ENCODE results near the gene CELF4.

The CELF4 gene

GRCh38 chr18:37274309-37275236, 291.0 kb downstream of the CELF4 start:
- DNase-seq, result no peak

DNA sequence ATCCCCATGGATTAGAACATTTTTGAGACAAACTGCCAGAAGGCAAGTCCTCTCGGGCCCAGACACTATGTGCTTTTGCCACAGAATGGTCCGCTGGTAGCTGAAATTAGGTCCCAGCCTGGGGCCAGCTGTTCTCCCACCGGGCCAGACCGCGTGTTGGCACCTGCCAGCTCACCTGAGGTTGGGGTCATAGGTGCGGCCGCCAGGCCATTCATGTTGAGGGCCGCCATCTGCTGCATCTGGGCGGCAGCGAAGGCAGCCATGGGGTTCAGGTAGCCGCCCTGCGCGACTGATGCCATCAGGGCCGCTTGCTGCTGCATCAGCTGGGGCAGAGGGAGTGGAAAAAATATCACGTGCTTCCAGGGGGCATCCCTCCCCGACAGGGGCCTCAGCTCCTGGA, 292.8 kb downstream of the CELF4 start:
- no peak for DNase-seq

GRCh38 chr18:37272226-37272625, 293.4 kb downstream of the CELF4 start:
- DNase-seq, result no peak

DNA sequence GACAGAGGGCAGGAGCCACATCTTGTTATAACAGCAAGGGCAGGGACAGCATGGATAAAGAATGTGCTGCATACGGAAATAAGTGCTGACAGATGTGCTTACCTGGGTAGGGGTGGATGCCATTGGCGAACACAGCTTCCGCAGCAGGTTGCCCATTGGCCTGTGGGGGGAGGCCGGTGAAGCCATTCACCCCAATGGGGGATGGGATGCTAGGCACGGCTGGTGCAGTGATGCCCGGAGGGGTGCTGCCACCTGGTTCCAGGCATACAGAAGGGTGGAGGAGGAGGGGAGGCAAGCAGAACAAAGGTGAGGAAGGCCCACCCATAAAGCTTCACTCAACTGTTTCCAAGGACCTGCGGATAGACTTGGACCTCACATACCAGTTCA, 294.9 kb downstream of the CELF4 start:
- DNase-seq, result no peak

- DNase-seq, result peak; percentile 59
Observed at GRCh38 chr18:37270038-37270665, 295.4 kb downstream of the CELF4 start.

GRCh38 chr18:37266290-37266689, 299.3 kb downstream of the CELF4 start:
- no peak for DNase-seq

GRCh38 chr18:37265382-37265781, 300.2 kb downstream of the CELF4 start:
- DNase-seq, result no peak

DNA sequence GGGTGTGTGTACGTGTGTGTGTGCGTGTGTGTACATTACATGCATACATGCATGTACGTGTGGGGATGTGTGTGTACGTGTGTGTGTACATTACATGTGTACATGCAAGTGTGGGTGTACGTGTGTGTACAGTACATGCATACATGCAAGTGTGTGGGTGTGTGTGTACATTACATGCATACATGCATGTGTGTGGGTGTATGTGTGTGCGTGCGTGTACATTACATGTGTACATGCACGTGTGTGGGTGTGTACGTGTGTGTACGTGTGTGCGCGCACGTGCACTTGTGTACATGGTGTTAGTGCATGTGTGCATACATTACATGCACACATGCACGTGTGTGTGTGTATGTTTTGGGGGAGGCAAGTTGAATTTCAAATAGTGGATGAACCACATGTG, 300.6 kb downstream of the CELF4 start:
- DNase-seq, result no peak

DNA sequence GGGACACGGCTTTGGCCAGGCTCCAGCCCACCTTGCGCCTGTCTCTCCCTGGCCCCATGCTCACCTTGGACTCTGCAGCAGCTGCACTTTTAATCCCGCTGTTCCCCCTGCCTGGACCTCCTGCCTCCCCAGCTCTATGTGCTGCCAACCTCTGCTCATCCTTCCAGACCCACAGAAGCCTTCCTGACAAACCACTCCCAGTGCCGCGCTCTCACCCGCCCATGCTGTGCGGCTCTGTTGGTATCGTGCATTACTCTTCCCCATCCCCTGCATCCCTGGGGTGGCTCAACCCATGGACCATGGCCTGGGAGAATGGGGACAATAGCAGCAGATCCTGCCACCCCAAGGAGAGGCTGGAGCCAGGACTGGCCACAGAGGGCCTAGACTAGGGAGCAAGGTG, 303.6 kb downstream of the CELF4 start:
- DNase-seq, result no peak

DNA sequence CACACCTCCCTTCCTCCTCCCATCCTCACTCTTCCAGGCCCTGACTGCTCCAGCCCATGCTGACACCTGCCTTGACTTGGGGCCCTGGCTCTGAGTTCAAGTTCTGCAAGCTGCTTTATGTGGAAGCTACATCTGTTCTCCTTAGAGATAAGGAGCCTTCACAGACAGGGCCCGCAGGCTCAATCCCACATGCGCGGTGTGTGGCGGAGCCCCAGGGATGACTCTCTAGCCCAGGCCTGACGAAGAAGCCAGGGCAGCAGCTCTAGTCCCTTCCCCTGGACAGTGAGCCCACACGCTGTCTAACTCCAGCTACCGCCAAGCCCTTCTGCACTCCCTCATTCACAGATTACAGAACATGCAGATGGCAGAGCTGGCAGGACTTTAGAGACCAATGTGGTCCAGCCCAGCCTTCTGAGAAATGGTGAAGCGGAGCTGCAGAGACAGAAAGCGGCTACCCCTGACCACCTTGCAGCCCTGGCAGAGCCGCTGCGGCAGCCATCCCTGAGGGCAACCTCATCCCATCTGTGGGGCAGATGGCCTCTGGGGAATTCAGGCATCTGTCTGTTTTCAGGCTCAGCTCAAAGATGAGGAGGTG, 304.3 kb downstream of the CELF4 start:
- no peak for DNase-seq

GRCh38 chr18:37260367-37261093, 305.1 kb downstream of the CELF4 start:
- no peak for DNase-seq

GRCh38 chr18:37259711-37260110, 305.9 kb downstream of the CELF4 start:
- DNase-seq, result no peak

GRCh38 chr18:37258819-37259218, 306.8 kb downstream of the CELF4 start:
- no peak for DNase-seq

GRCh38 chr18:37258131-37258530, 307.5 kb downstream of the CELF4 start:
- DNase-seq, result no peak

- DNase-seq, result no peak
Observed at GRCh38 chr18:37254973-37255372, 310.6 kb downstream of the CELF4 start.

DNA sequence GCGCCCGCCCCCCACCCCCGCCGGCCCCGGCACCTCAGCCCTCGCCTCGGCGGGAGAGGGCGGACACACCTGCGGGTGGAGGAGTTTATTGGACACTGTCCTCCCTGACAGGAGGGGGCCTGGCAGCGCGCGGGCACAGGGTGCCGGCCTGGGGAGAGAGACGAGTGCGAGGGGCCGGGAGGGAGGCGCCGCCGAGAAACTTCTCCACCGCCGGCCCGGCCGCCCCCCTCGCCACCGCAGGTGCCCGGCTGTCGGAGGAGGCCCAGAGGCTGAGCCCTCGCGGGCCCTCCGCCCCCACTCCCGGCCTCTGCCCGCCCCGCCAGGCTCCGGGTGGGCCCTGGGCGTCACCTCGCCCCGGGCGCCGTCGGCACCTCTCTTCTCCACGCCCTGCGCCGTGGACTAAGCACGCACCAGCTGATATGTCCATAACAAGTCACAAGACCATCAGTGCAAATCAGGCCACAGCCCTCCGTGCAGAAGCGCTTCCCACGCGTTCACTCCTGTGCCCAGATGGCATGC, 311.3 kb downstream of the CELF4 start:
- DNase-seq, result no peak

DNA sequence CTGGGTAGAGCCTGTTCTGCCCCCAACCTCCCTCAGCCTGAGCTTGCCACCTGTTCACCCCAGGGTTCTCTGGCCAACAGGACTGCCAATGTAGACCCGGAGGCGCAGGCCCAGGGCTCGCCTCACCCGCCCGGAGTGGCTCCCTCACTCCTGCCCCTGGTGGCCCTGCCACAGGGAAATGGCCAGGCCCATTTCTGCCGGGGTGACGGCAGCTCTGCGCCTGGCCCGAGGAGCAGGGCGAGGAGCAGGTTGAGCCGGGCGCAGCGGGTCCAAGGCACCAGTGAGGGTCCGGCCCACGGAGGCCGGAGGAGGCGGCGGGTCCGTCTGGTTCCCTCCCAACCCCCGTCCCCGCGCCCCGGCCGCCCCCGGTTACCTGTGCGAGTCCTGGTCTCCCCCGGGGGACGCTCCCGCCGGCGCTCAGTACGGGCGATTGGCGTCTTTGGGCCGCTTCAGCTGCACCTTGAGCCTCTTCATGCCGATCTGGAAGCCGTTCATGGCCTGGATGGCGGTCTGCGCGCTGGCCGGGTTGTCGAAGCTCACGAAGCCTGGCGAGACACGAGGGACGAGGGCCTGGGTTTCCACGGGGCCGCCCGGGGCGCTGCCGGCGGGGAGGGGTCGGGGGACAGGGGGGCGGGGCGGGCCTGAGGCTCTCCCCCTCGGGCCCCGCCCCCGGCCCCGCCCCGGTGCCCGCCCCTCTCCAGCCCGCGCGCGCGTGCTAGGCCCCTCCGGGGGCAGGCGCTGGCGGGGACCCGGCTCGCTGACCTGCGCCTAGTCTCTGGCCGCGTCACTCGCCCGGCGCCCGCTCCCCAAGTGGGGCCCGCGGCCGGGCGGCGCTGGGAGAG, 312.0 kb downstream of the CELF4 start:
- peak; percentile 7 for DNase-seq

GRCh38 chr18:37252854-37253393, 312.7 kb downstream of the CELF4 start:
- DNase-seq, result no peak

DNA sequence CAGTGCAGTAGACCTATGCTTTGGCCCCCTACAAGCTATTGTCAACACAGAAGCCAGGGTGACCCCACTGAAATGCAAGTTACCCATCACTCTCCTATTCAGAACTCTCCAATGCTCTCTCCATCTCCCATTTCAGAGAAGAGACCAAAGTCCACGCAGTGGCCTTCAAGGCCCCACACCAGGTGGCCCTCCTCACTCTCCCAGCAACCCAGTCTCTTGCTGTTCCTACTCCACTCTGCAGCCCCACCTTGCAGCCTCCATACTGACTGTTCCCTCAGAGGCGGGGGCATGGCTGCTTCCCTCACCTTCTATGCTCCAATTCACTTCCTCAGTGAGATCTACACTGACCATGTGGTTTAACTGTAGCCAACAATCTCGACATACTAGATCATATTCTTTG, 313.3 kb downstream of the CELF4 start:
- DNase-seq, result no peak

DNA sequence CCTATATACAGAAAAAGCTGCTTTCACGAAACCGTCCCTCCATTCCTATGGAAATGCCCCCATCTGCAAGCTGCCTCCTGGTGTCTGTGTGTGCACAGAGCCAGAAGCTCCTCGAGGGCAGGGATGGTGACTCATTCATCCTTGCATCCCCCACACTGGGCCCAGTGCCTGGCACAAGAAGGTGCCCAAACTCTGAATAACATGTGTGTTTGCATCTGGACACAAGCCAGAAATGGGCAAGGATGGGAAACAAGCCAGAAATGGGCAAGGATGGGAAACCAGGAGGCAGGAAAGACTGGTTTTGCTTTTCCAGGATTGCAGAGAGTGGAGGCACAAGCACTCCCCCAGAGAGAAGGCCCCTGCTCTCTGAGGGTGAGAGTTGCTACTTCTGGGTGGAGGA, 313.9 kb downstream of the CELF4 start:
- DNase-seq, result no peak

DNA sequence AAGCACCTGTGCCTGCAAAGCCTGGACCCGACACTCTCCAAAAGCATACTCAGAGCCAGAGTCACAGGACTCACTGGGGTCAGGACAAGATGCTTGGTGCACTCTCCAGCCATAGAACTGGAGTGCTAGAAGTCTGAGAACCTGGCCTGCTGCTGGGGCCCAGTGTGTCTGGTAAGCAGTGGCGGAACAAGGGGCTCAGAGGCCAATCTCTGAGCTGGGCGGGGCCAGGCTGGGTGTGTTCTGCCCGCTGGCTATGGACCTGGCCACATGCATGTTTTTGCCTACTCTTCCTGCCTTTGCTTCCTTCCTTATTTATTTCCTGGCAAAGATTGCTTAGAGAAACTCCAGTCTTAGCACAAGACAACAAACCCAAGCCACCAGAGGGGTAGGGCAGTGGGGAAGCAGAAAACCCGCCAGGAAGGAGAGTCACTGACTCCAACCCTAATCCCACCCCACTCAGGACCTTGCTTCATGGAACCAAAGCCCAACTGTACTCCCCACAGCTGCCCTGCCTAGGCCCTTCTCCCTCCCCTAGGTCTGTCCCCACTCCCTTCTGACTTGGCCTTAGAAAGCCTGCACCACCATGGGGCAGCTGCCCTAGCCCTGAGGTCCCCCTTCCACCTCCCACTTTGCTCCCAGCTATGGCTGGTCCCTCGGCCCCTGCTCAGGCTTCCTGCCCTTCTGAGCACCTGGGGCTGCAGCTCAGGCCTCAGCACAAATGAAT, 315.5 kb downstream of the CELF4 start:
- DNase-seq, result no peak
